GM12873 (cell line): ENCODE measurements around the gene MCM9.

Experiments
- CTCF ChIP-seq: IDR thresholded peaks from 2 replicates; pipeline ENCODE4 v1.5.1; 2012; ENCODE audit warnings: low read depth, mild to moderate bottlenecking, moderate library complexity, low read length, control low read depth; ENCODE audit not compliant: insufficient read depth; ENCODE audit errors: missing control alignments

MCM9 gene

DNA sequence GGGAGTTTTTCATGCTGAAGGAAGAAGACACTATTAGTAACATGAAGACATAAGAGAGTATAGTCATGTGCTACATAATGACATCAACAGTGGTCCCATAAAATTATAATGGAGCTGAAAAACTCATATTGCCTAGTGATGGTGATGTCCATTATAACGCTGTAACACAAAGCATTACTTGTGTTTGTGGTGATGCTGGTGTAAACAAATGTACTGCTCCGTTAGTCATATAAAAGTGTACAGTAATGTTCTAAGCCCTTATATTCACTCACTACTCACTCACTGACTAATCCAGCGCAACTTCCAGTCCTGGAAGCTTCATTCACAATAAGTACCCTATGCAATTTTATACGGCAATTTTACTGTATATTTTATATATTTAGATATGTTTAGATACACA is 67.8 kb downstream of the MCM9 start:
- no peak for TF ChIP-seq CTCF

GRCh38 chr6:118865100-118865391 is 69.9 kb downstream of the MCM9 start:
- TF ChIP-seq CTCF: no peak

GRCh38 chr6:118864341-118865099 is 70.4 kb downstream of the MCM9 start:
- no peak for TF ChIP-seq CTCF

- TF ChIP-seq CTCF: no peak
These were observed 72.5 kb downstream of the MCM9 start for GRCh38 chr6:118862443-118862842.

GRCh38 chr6:118860880-118861279 is 74.1 kb downstream of the MCM9 start:
- TF ChIP-seq CTCF: no peak

- no peak for TF ChIP-seq CTCF
These were observed 74.6 kb downstream of the MCM9 start for GRCh38 chr6:118860363-118860762.

DNA sequence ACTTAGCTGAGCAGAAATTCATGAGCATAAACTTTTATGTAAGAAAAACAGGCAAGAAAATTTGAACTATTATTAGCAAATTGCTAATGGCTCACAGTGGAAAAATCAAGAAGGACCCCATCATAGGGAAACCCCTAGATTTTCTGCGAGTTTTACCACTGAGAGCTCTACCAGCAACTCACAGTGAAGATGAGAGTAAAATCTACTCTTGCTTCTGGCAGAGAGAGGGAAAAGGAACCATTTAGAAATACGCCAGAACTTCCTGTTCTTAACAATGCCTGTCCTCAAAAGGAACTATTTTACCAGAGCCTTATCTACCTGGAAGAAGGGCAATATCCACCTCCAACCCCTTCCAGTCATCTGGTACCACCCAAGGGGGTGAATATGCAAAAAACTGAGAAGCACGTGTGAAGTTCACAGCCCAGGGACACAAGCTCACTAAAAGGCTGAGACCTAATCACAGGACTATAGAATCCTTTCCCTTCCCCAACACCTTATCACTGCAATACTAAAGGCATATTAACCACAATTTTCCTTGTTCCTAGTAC is 75.4 kb downstream of the MCM9 start:
- TF ChIP-seq CTCF: no peak
